K562 (cell line): ENCODE results near the gene UFSP1. TPM values are rescaled to one million over a fixed set of nuclear protein-coding genes. Genes with fewer than 3 reads are reported as not detected.

Source experiments
- CTCFL ChIP-seq: IDR thresholded peaks from 2 replicates; pipeline ENCODE4 v1.6.1; 2011; ENCODE audit warnings: borderline replicate concordance, low read depth, mild to moderate bottlenecking, moderate library complexity, low read length; ENCODE audit not compliant: insufficient read depth, poor library complexity, severe bottlenecking
- ESRRA ChIP-seq: fragments of 450-650 bp; IDR thresholded peaks from 2 replicates; pipeline ENCODE4 v1.6.1; 2014; ENCODE audit warnings: low read depth, mild to moderate bottlenecking, moderate library complexity, borderline replicate concordance
- IFI16 ChIP-seq: fragments of 250-450 bp; sonication (Bioruptor Pico); IDR thresholded peaks from 2 replicates; pipeline ENCODE4 v2.1.2; 2022; ENCODE audit warnings: mild to moderate bottlenecking, inconsistent platforms
- MCM5 ChIP-seq: fragments of 450-650 bp; IDR thresholded peaks from 2 replicates; pipeline ENCODE4 v1.6.1; 2016; ENCODE audit warnings: low read depth
- MEF2A ChIP-seq: IDR thresholded peaks from 2 replicates; pipeline ENCODE4 v1.6.1; 2011; ENCODE audit warnings: low read depth, mild to moderate bottlenecking, low read length, moderate library complexity; ENCODE audit not compliant: control insufficient read depth
- MNT ChIP-seq, 2 experiments: fragments of 450-650 bp; conservative IDR thresholded peaks; 2 replicates each; pipeline ENCODE4 v1.6.1; 2017; ENCODE audit warnings: mild to moderate bottlenecking in 2 of 2, moderate library complexity in 2 of 2
- NKRF ChIP-seq: fragments of 450-650 bp; IDR thresholded peaks from 2 replicates; pipeline ENCODE4 v1.6.1; 2016; ENCODE audit warnings: borderline replicate concordance
- POU5F1 ChIP-seq: fragments of 150-350 bp; IDR thresholded peaks from 2 replicates; pipeline ENCODE4 v1.6.1; 2014; ENCODE audit warnings: borderline replicate concordance, low read length, low read depth, mild to moderate bottlenecking; ENCODE audit not compliant: partially characterized antibody
- ZBTB9 ChIP-seq: fragments of 450-650 bp; formaldehyde crosslinking; IDR thresholded peaks from 2 replicates; pipeline ENCODE4 v1.4.0; 2020; ENCODE audit warnings: mild to moderate bottlenecking, moderate library complexity
- ZNF24 ChIP-seq: fragments of 450-650 bp; IDR thresholded peaks from 2 replicates; pipeline ENCODE4 v1.6.1; 2016
- ZNF280A ChIP-seq: fragments of 450-650 bp; IDR thresholded peaks from 2 replicates; pipeline ENCODE4 v1.6.1; 2018; ENCODE audit warnings: mild to moderate bottlenecking, low read depth; ENCODE audit not compliant: partially characterized antibody
- ZNF311 ChIP-seq: fragments of 250-450 bp; sonication (Bioruptor Pico); IDR thresholded peaks from 2 replicates; pipeline ENCODE4 v1.4.0; 2020; ENCODE audit warnings: mild to moderate bottlenecking, moderate library complexity
- ZNF436 ChIP-seq: fragments of 250-450, 450-650 bp; sonication (Bioruptor Pico); formaldehyde crosslinking; IDR thresholded peaks from 2 replicates; pipeline ENCODE4 v1.7.0; 2020; ENCODE audit warnings: mild to moderate bottlenecking
- polyA plus RNA-seq, 8 experiments: library from polyadenylated mRNA; depleted of rRNA in 4 of 8; stranded (reverse) in 5 of 8; unstranded in 3 of 8; fragments of >200 nt; fragmentation: Nextera tagmentation in 2 of 8; fragmentation: Illumina TruSeq in 1 of 8; extraction: Ambion mirVana in 2 of 8; extraction: Trizol in 1 of 8; gene quantifications; 2 replicates each; pipeline versions ENCODE4 v1.2.1 to v1.2.3, GENCODE V29; 2011 to 2014; ENCODE audit warnings: inconsistent platforms in 1 of 8, missing spikeins in 1 of 8
- total RNA-seq, 7 experiments: library from RNA; depleted of rRNA in 6 of 7; stranded (reverse); fragments of >200 nt in 6 of 7; fragmentation: Illumina TruSeq in 2 of 7; extraction: Trizol in 2 of 7; gene quantifications; 2 replicates each; pipeline versions ENCODE4 v1.2.1 to v1.2.3, GENCODE V29; 2011 to 2021; ENCODE audit warnings: low replicate concordance in 1 of 7
- TF ChIP-seq, protein P1 (sequence below): fragments of 250-450 bp; sonication (Bioruptor Pico); IDR thresholded peaks from 2 replicates; pipeline ENCODE4 v1.8.0; 2021; ENCODE audit warnings: mild to moderate bottlenecking, moderate library complexity

UFSP1 gene
- total and polyA plus RNA-seq, 9 of the 15 experiments (the other 6 are each of a cell fraction or from before 2014, with no cell fraction given), result 0.50 to 18.8 (median 2.1) TPM

- TF ChIP-seq MEF2A, result no peak
- TF ChIP-seq IFI16 (CRISPR knock-in tag), result no peak
- no peak for TF ChIP-seq MCM5
- no peak for TF ChIP-seq ZNF436 (CRISPR knock-in tag)
- TF ChIP-seq ZBTB9 (CRISPR knock-in tag), result no peak
- TF ChIP-seq ZNF311 (CRISPR knock-in tag), result no peak
- TF ChIP-seq ZNF280A, result no peak
- TF ChIP-seq POU5F1, result no peak
- TF ChIP-seq ZNF24, result no peak
- peak; percentile 68; the same call in 1 of the 2 replicates for TF ChIP-seq ESRRA
- TF ChIP-seq MNT (conservative IDR thresholded peaks at IDR 0.05), result peak; percentile 24 to 72; a peak in 2 of 4 replicates
- TF ChIP-seq CTCFL, result no peak
- TF ChIP-seq NKRF, result peak; percentile 30; the same call in 1 of the 2 replicates
- TF ChIP-seq, protein P1, sequence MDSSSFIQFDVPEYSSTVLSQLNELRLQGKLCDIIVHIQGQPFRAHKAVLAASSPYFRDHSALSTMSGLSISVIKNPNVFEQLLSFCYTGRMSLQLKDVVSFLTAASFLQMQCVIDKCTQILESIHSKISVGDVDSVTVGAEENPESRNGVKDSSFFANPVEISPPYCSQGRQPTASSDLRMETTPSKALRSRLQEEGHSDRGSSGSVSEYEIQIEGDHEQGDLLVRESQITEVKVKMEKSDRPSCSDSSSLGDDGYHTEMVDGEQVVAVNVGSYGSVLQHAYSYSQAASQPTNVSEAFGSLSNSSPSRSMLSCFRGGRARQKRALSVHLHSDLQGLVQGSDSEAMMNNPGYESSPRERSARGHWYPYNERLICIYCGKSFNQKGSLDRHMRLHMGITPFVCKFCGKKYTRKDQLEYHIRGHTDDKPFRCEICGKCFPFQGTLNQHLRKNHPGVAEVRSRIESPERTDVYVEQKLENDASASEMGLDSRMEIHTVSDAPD (CRISPR knock-in tag), result no peak
Observed at GRCh38 chr7:100887516-100888290, 1.8 kb downstream of the UFSP1 start (continued).
